GM18505 (cell line): ENCODE results near the gene TMUB1.

Experiments
- ATAC-seq: cut with Tn5 transposase; IDR thresholded peaks from one replicate; pipeline ENCODE4 v1.9.1; 2021; ENCODE audit not compliant: unreplicated experiment
- POLR2A ChIP-seq: IDR thresholded peaks from 4 replicates; pipeline ENCODE4 v1.6.1; 2011; ENCODE audit warnings: borderline replicate concordance; ENCODE audit not compliant: insufficient read depth, insufficient read length; ENCODE audit errors: extremely low read depth

TMUB1 gene

GRCh38 chr7:151069841-151070573, 13.3 kb downstream of the TMUB1 start:
- ATAC-seq = no peak
- no peak for TF ChIP-seq POLR2A

- ATAC-seq = no peak
- no peak for TF ChIP-seq POLR2A
Observed at GRCh38 chr7:151068069-151068773, 15.1 kb downstream of the TMUB1 start.

GRCh38 chr7:151066273-151066974, 16.9 kb downstream of the TMUB1 start:
- ATAC-seq = no peak
- TF ChIP-seq POLR2A = no peak

- ATAC-seq = no peak
Observed at GRCh38 chr7:151065516-151065915, 17.8 kb downstream of the TMUB1 start.

GRCh38 chr7:151064993-151065392, 18.3 kb downstream of the TMUB1 start:
- TF ChIP-seq POLR2A = no peak
- no peak for ATAC-seq

More at GRCh38 chr7:151065516-151065915, 17.8 kb downstream of the TMUB1 start:
- TF ChIP-seq POLR2A = no peak

- ATAC-seq = no peak
Observed at GRCh38 chr7:151064454-151064853, 18.8 kb downstream of the TMUB1 start.

GRCh38 chr7:151063212-151063561, 20.1 kb downstream of the TMUB1 start:
- TF ChIP-seq POLR2A = no peak

More at GRCh38 chr7:151064454-151064853, 18.8 kb downstream of the TMUB1 start:
- TF ChIP-seq POLR2A = no peak

GRCh38 chr7:151062399-151063211, 20.7 kb downstream of the TMUB1 start:
- ATAC-seq = no peak
- no peak for TF ChIP-seq POLR2A

More at GRCh38 chr7:151063212-151063561, 20.1 kb downstream of the TMUB1 start:
- ATAC-seq = no peak

- TF ChIP-seq POLR2A = no peak
- no peak for ATAC-seq
Observed at GRCh38 chr7:151062111-151062398, 21.2 kb downstream of the TMUB1 start.

- TF ChIP-seq POLR2A = no peak
- ATAC-seq = no peak
Observed at GRCh38 chr7:151061213-151062110, 21.8 kb downstream of the TMUB1 start.

- ATAC-seq = no peak
- TF ChIP-seq POLR2A = no peak
Observed at GRCh38 chr7:151060416-151061212, 22.7 kb downstream of the TMUB1 start.

- TF ChIP-seq POLR2A = no peak
- ATAC-seq = no peak
Observed at GRCh38 chr7:151060113-151060415, 23.2 kb downstream of the TMUB1 start.
